Thymus (tissue), 11 donors: ENCODE data around the gene VPS13A. TPM values are rescaled to one million over a fixed set of nuclear protein-coding genes. Genes with fewer than 3 reads are reported as not detected.

Experiments used
- DNase-seq, 9 donors: peaks; one replicate each; pipeline ENCODE4 v3.0.0-alpha.2; 2013; ENCODE audit warnings: low spot score in 9 of 9, low read depth in 6 of 9, missing footprints in 1 of 9
- H3K27ac ChIP-seq, 2 donors: one replicate each; pipeline ENCODE4 v1.5.1; 2013; ENCODE audit warnings: control low read depth in 1 of 2, low read depth in 1 of 2, low read length in 1 of 2, mild to moderate bottlenecking in 1 of 2, moderate library complexity in 1 of 2
- H3K27me3 ChIP-seq, 2 donors: one replicate each; pipeline ENCODE4 v1.5.1; 2013; ENCODE audit warnings: low read length in 1 of 2; ENCODE audit not compliant: control insufficient read depth in 2 of 2, insufficient read depth in 1 of 2
- H3K36me3 ChIP-seq, 2 donors: one replicate each; pipeline ENCODE4 v1.5.1; 2013; ENCODE audit warnings: low read length in 1 of 2, mild to moderate bottlenecking in 1 of 2, moderate library complexity in 1 of 2; ENCODE audit not compliant: control insufficient read depth in 2 of 2, insufficient read depth in 2 of 2
- H3K4me1 ChIP-seq, 2 donors: one replicate each; pipeline ENCODE4 v1.5.1; 2013; ENCODE audit warnings: low read length in 2 of 2; ENCODE audit not compliant: control insufficient read depth in 2 of 2, insufficient read depth in 2 of 2
- H3K4me3 ChIP-seq, 2 donors: one replicate each; pipeline ENCODE4 v1.5.1; 2013; ENCODE audit warnings: low read length in 2 of 2, control low read depth in 1 of 2, mild to moderate bottlenecking in 1 of 2
- H3K9me3 ChIP-seq, 2 donors: one replicate each; pipeline ENCODE4 v1.5.1; 2013; ENCODE audit warnings: low read length in 1 of 2, mild to moderate bottlenecking in 1 of 2; ENCODE audit not compliant: control insufficient read depth in 2 of 2, insufficient read depth in 1 of 2
- WGBS: extraction: QIAGEN DNeasy Blood & Tissue Kit; methylation state at CpG from one replicate; pipeline ENCODE4 v1.1.7; 2013; 5-methylcytosine and 5-hydroxymethylcytosine counted together
- polyA plus RNA-seq: library from polyadenylated mRNA; stranded (reverse); fragments of 200-250 nt; gene quantifications from one replicate; pipeline ENCODE4 v1.2.3, GENCODE V29; 2013
- total RNA-seq: library from RNA; stranded (reverse); fragments of 120-200 nt; gene quantifications from one replicate; pipeline ENCODE4 v1.2.4, GENCODE V29; 2013
- donor health status: healthy.

Gene VPS13A
- total and polyA plus RNA-seq, 2 donors: 21.1 to 22.8 TPM

- H3K27ac ChIP-seq: no peak overlapping the region
Measured at GRCh38 chr9:77418226-77418625, 240.9 kb downstream of the VPS13A start.

GRCh38 chr9:77420641-77421040 is 243.3 kb downstream of the VPS13A start:
- no peaks in the 10 kb centered on the region for H3K9me3 ChIP-seq
- no peaks in the 10 kb centered on the region for H3K27me3 ChIP-seq
- 97% methylated on average over 2 of the region's 2 CpGs for WGBS
- no peak for DNase-seq
- no peaks in the 10 kb centered on the region for H3K36me3 ChIP-seq
- no peak overlapping the region for H3K27ac ChIP-seq
- H3K4me1 ChIP-seq: no peaks in the 10 kb centered on the region
- H3K4me3 ChIP-seq: no peak overlapping the region

More at GRCh38 chr9:77418226-77418625, 240.9 kb downstream of the VPS13A start:
- H3K27me3 ChIP-seq: no peaks in the 10 kb centered on the region
- DNase-seq: no peak
- no peaks in the 10 kb centered on the region for H3K36me3 ChIP-seq
- H3K9me3 ChIP-seq: no peaks in the 10 kb centered on the region
- no peak overlapping the region for H3K4me3 ChIP-seq
- H3K4me1 ChIP-seq: no peaks in the 10 kb centered on the region

- WGBS: 97% methylated on average over 10 of the region's 10 CpGs
- Histone ChIP-seq H3K9me3 (no peaks in the 10 kb centered on the region), H3K36me3 (no peaks in the 10 kb centered on the region)
Measured at GRCh38 chr9:77421506-77422265, 244.4 kb downstream of the VPS13A start.

DNA sequence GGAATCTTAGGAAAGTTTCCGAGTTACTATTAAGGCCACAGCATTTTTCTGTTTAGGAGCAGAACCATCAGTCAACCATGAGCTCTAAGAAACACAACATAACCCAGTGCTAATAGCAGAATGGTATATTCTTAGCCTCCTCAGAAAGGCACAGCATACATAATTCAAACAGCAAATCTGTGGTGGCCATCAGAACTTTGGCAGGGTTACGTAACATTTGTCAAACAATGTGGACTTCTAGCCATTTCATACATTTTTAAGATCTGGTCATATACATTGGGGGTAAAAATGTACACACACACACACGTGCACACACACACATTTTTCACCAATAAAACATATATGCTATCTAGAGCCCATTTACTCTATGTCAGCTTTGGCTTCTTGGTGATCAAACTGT is 245.6 kb downstream of the VPS13A start:
- Histone ChIP-seq H3K27me3 (no peaks in the 10 kb centered on the region), H3K9me3 (no peaks in the 10 kb centered on the region), H3K36me3 (no peaks in the 10 kb centered on the region), H3K4me3 (no peak overlapping the region), H3K27ac (no peak overlapping the region), H3K4me1 (no peaks in the 10 kb centered on the region)
- 97% methylated on average over 3 of the region's 3 CpGs for WGBS
- no peak for DNase-seq

More at GRCh38 chr9:77421506-77422265, 244.4 kb downstream of the VPS13A start:
- no peak overlapping the region for H3K27ac ChIP-seq
- no peaks in the 10 kb centered on the region for H3K4me1 ChIP-seq
- H3K4me3 ChIP-seq: no peak overlapping the region
- H3K27me3 ChIP-seq: no peaks in the 10 kb centered on the region
- no peak for DNase-seq

- whole genome bisulfite sequencing: 98% methylated on average over 3 of the region's 3 CpGs
- H3K27ac ChIP-seq: no peak overlapping the region
Measured at GRCh38 chr9:77423841-77424240, 246.5 kb downstream of the VPS13A start.

DNA sequence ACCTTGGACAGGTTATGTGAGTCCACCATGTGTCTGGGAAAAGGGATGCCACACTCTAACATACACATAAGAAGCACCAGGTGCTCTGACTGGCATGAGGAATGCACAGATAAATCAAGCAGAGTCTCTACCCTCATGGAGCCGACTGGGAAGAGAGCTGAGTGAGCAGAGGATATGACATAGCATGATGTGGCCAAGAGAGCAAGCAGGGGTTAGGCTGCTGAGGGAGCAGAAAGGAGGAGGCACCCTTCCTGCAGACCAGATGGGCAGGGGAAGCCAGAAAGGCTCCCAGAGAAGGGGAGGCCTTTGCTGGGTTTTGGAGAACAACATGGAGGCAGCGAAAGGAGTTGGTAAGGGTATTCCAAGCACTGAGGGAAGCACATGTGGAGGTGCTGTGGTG is 247.7 kb downstream of the VPS13A start:
- H3K4me3 ChIP-seq: no peak overlapping the region
- no peaks in the 10 kb centered on the region for H3K27me3 ChIP-seq
- no peaks in the 10 kb centered on the region for H3K4me1 ChIP-seq
- WGBS: 74% methylated on average over 2 of the region's 2 CpGs
- no peak for DNase-seq
- H3K27ac ChIP-seq: no peak overlapping the region
- no peaks in the 10 kb centered on the region for H3K9me3 ChIP-seq
- no peaks in the 10 kb centered on the region for H3K36me3 ChIP-seq

More at GRCh38 chr9:77423841-77424240, 246.5 kb downstream of the VPS13A start:
- DNase-seq: no peak
- Histone ChIP-seq H3K4me1 (no peaks in the 10 kb centered on the region), H3K9me3 (no peaks in the 10 kb centered on the region), H3K27me3 (no peaks in the 10 kb centered on the region), H3K36me3 (no peaks in the 10 kb centered on the region), H3K4me3 (no peak overlapping the region)

DNA sequence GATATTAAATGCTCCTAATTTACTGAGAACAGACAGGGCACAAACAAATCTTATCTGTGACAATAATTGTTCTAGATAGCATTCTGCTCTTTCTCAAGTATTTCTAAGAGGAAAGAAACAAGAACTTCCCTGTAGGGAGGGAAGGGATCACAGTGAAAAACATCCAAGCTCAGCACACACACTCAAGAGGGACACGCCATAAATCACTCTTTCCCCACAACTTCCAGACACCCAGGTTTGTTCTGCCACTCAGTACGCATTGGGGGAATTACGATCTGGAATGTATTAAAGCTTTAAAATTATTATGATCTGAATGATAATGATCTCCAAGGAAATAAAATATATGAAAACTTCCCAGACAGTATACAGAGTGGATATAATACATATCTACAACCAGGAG is 249.4 kb downstream of the VPS13A start:
- WGBS: 61% methylated on average over 3 of the region's 3 CpGs

GRCh38 chr9:77427256-77427927 is 250.1 kb downstream of the VPS13A start:
- Histone ChIP-seq H3K27ac (no peak overlapping the region), H3K9me3 (no peaks in the 10 kb centered on the region), H3K36me3 (no peaks in the 10 kb centered on the region), H3K27me3 (no peaks in the 10 kb centered on the region), H3K4me1 (no peaks in the 10 kb centered on the region), H3K4me3 (no peak overlapping the region)
- 91% methylated on average over 7 of the region's 7 CpGs for WGBS
- DNase-seq: no peak

More for the DNA sequence above, 249.4 kb downstream of the VPS13A start:
- Histone ChIP-seq H3K4me1 (no peaks in the 10 kb centered on the region), H3K4me3 (no peak overlapping the region), H3K27me3 (no peaks in the 10 kb centered on the region), H3K36me3 (no peaks in the 10 kb centered on the region), H3K9me3 (no peaks in the 10 kb centered on the region), H3K27ac (no peak overlapping the region)
- no peak for DNase-seq

DNA sequence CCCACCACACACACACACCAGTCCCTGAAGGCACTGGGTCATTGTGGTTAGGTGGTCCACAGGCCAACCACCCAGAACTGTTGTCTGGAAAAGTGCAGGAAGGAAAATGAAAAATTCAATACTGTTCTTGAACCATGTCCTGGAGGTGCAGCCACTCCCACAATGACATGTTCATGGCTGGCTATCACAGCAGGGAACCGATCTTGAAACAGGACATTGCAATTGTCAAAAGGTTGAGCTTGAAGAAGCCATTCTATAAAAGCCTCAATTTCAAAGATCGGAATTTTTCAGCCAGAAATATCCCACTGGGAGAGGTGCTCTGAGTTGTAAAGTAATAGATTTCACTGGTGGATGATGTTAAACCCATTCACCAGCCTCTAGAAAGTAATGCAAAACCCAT is 252.6 kb downstream of the VPS13A start:
- H3K27ac ChIP-seq: no peak overlapping the region
- H3K4me1 ChIP-seq: no peaks in the 10 kb centered on the region
- no peaks in the 10 kb centered on the region for H3K27me3 ChIP-seq
- no peaks in the 10 kb centered on the region for H3K36me3 ChIP-seq
- no peak for DNase-seq
- H3K4me3 ChIP-seq: no peak overlapping the region
- 90% methylated on average over 2 of the region's 2 CpGs for WGBS
- H3K9me3 ChIP-seq: no peaks in the 10 kb centered on the region
